T-helper 2 cell treated with Interferon-gamma antibody and Interleukin-4, amounts not matched to agents 100 ng/mL and 5 ng/mL, for 36 hours (primary cell): ENCODE measurements around the gene PROC. TPM values are rescaled to one million over a fixed set of nuclear protein-coding genes. Genes with fewer than 3 reads are reported as not detected.

Source experiments
- intact Hi-C: fragments of 100-400 bp; cut with micrococcal nuclease; formaldehyde crosslinking; loops from one replicate; pipeline ENCODE4 v1.15.1; 2023
- total RNA-seq: library from RNA; stranded (reverse); gene quantifications from 2 replicates; pipeline ENCODE4 v1.2.3, GENCODE V29; 2022

The PROC gene
- total RNA-seq, 1 donor from 2014 or later = not detected

GRCh38 chr2:127453392-127454171 is 35.4 kb downstream of the PROC start:
- intact Hi-C loops = no loop called here

- intact Hi-C loops = no loop called here
Observed at GRCh38 chr2:127454595-127455565, 36.7 kb downstream of the PROC start.

GRCh38 chr2:127455566-127456493 is 37.6 kb downstream of the PROC start:
- intact Hi-C loops = no loop called here

GRCh38 chr2:127456960-127457359 is 38.7 kb downstream of the PROC start:
- intact Hi-C loops = no loop called here

GRCh38 chr2:127462461-127462860 is 44.2 kb downstream of the PROC start:
- intact Hi-C loops = no loop called here

GRCh38 chr2:127463155-127463991 is 45.1 kb downstream of the PROC start:
- intact Hi-C loops = no loop called here

- intact Hi-C loops = no loop called here
Observed at GRCh38 chr2:127464470-127465257, 46.4 kb downstream of the PROC start.

- intact Hi-C loops = no loop called here
Observed at GRCh38 chr2:127465258-127465657, 47.0 kb downstream of the PROC start.

- intact Hi-C loops = no loop called here
Observed at GRCh38 chr2:127469051-127469450, 50.8 kb downstream of the PROC start.

GRCh38 chr2:127469974-127470373 is 51.7 kb downstream of the PROC start:
- intact Hi-C loops = no loop called here

- intact Hi-C loops = no loop called here
Observed at GRCh38 chr2:127471286-127471988, 53.2 kb downstream of the PROC start.

- intact Hi-C loops = no loop called here
Observed at GRCh38 chr2:127472268-127472667, 54.0 kb downstream of the PROC start.

GRCh38 chr2:127475788-127476187 is 57.6 kb downstream of the PROC start:
- intact Hi-C loops = loop anchor here (5.0 kb wide), 3 partner anchors 153 to 408 kb away; no protein-coding TSS in a partner anchor

Other genes starting within 250 kb of the PROC start
- gene CYP27C1, start 198.1 kb upstream of the PROC start, total RNA-seq = not detected in 2 replicates
- 55.7 and 58.6 TPM in 2 replicates for gene ERCC3, start 124.3 kb upstream of the PROC start, total RNA-seq
- 52.6 and 52.8 TPM in 2 replicates for gene MAP3K2, start 30.5 kb upstream of the PROC start, total RNA-seq
- gene IWS1, start 108.1 kb downstream of the PROC start, total RNA-seq = 44.3 and 44.6 TPM in 2 replicates
- 1.6 and 1.7 TPM in 2 replicates for gene MYO7B, start 117.3 kb downstream of the PROC start, total RNA-seq
- gene GPR17, start 227.7 kb downstream of the PROC start, total RNA-seq = not detected in 2 replicates